Measurements from ENCODE around the gene UNC13D. TPM values are rescaled to one million over a fixed set of nuclear protein-coding genes. Genes with fewer than 3 reads are reported as not detected.
A peak's percentile ranks its signal among the peaks of the same experiment; 100 is the strongest.

The UNC13D gene
- total RNA-seq, 1 experiment from 2014 or later = 12.7 TPM

- ChIA-PET POLR2A (interaction anchor here (0.6 kb wide), 1 partner anchor 31 kb away, joined by 3 read pairs; no protein-coding TSS in a partner anchor), CTCF (no interaction called here)
- intact Hi-C loops (cut with micrococcal nuclease; ENCODE audit: unreplicated experiment) (no loop called here), in situ Hi-C loops (cut with HindIII; ENCODE audit: low pct_unique_long_range_greater_than_20kb, low sequenced_read_pairs) (no loop called here)
- Histone ChIP-seq H3K27ac (ENCODE audit: low read length) (no peak overlapping the region), H3K27me3 (ENCODE audit: control insufficient read depth, insufficient read depth, low read length) (no peaks in the 10 kb centered on the region), H3K4me1 (ENCODE audit: control insufficient read depth, insufficient read depth, low read length) (no peaks in the 10 kb centered on the region), H3K4me3 (ENCODE audit: low read depth in 2 of 2, low read length in 2 of 2) (no peak overlapping the region), H3K9me3 (ENCODE audit: control insufficient read depth, insufficient read depth, low read depth, low read length) (no peaks in the 10 kb centered on the region), H3K36me3 (ENCODE audit: control insufficient read depth, insufficient read depth, low read length) (no peaks in the 10 kb centered on the region)
- TF ChIP-seq TCF7L2 (IDR thresholded peaks at IDR 0.05; ENCODE audit: low read depth, low read length) = no peak
- BruUV-seq (replicated peaks) = no TSS peak
- no peak for DNase-seq (ENCODE audit: low read depth, low spot score)
- ATAC-seq = peak; percentile 27
Observed at GRCh38 chr17:75808905-75809621, 35.1 kb downstream of the UNC13D start.

DNA sequence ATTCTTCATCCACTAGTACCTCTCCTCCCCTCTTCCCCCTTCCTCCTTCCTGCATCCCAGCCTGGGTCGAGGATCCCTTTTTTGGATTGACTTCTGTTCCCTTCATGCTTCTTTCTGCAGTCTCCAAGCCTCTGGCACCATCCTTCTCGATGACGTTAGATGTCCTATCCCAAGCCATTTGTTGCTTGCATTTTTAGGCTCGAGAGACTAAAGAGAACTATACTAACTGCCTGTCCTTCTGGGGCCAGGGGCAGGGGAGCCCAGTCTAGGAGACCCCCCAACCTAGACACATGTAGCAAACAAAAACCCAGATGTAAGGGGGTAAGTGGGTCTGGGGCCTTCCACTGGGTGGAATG is 35.7 kb downstream of the UNC13D start:
- Histone ChIP-seq H3K9me3 (ENCODE audit: control insufficient read depth, insufficient read depth, low read depth, low read length) (no peaks in the 10 kb centered on the region), H3K4me3 (ENCODE audit: low read depth in 2 of 2, low read length in 2 of 2) (no peak overlapping the region), H3K36me3 (ENCODE audit: control insufficient read depth, insufficient read depth, low read length) (no peaks in the 10 kb centered on the region), H3K4me1 (ENCODE audit: control insufficient read depth, insufficient read depth, low read length) (no peaks in the 10 kb centered on the region), H3K27me3 (ENCODE audit: control insufficient read depth, insufficient read depth, low read length) (no peaks in the 10 kb centered on the region), H3K27ac (ENCODE audit: low read length) (no peak overlapping the region)
- no peak for ATAC-seq
- intact Hi-C loops (cut with micrococcal nuclease; ENCODE audit: unreplicated experiment) (no loop called here), in situ Hi-C loops (cut with HindIII; ENCODE audit: low pct_unique_long_range_greater_than_20kb, low sequenced_read_pairs) (no loop called here)
- ChIA-PET POLR2A (interaction anchor here (0.6 kb wide), 1 partner anchor 31 kb away, joined by 3 read pairs; no protein-coding TSS in a partner anchor), CTCF (no interaction called here)
- TF ChIP-seq TCF7L2 (IDR thresholded peaks at IDR 0.05; ENCODE audit: low read depth, low read length) (no peak), POLR2AphosphoS5 (IDR thresholded peaks at IDR 0.05; ENCODE audit: low read depth, low read length) (no peak), SIN3A (IDR thresholded peaks at IDR 0.05; ENCODE audit: borderline replicate concordance, insufficient read depth, low read depth, low read length) (no peak)
- TF ChIP-seq, protein P1, sequence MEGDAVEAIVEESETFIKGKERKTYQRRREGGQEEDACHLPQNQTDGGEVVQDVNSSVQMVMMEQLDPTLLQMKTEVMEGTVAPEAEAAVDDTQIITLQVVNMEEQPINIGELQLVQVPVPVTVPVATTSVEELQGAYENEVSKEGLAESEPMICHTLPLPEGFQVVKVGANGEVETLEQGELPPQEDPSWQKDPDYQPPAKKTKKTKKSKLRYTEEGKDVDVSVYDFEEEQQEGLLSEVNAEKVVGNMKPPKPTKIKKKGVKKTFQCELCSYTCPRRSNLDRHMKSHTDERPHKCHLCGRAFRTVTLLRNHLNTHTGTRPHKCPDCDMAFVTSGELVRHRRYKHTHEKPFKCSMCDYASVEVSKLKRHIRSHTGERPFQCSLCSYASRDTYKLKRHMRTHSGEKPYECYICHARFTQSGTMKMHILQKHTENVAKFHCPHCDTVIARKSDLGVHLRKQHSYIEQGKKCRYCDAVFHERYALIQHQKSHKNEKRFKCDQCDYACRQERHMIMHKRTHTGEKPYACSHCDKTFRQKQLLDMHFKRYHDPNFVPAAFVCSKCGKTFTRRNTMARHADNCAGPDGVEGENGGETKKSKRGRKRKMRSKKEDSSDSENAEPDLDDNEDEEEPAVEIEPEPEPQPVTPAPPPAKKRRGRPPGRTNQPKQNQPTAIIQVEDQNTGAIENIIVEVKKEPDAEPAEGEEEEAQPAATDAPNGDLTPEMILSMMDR (IDR thresholded peaks at IDR 0.05) = no peak
- TF ChIP-seq, protein P2, sequence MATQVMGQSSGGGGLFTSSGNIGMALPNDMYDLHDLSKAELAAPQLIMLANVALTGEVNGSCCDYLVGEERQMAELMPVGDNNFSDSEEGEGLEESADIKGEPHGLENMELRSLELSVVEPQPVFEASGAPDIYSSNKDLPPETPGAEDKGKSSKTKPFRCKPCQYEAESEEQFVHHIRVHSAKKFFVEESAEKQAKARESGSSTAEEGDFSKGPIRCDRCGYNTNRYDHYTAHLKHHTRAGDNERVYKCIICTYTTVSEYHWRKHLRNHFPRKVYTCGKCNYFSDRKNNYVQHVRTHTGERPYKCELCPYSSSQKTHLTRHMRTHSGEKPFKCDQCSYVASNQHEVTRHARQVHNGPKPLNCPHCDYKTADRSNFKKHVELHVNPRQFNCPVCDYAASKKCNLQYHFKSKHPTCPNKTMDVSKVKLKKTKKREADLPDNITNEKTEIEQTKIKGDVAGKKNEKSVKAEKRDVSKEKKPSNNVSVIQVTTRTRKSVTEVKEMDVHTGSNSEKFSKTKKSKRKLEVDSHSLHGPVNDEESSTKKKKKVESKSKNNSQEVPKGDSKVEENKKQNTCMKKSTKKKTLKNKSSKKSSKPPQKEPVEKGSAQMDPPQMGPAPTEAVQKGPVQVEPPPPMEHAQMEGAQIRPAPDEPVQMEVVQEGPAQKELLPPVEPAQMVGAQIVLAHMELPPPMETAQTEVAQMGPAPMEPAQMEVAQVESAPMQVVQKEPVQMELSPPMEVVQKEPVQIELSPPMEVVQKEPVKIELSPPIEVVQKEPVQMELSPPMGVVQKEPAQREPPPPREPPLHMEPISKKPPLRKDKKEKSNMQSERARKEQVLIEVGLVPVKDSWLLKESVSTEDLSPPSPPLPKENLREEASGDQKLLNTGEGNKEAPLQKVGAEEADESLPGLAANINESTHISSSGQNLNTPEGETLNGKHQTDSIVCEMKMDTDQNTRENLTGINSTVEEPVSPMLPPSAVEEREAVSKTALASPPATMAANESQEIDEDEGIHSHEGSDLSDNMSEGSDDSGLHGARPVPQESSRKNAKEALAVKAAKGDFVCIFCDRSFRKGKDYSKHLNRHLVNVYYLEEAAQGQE (IDR thresholded peaks at IDR 0.05; ENCODE audit: insufficient read depth in 1 of 2, low read depth in 2 of 2, low read length in 1 of 2) = no peak
- no peak for DNase-seq (ENCODE audit: low read depth, low spot score)
- no TSS peak for BruUV-seq (replicated peaks)

DNA sequence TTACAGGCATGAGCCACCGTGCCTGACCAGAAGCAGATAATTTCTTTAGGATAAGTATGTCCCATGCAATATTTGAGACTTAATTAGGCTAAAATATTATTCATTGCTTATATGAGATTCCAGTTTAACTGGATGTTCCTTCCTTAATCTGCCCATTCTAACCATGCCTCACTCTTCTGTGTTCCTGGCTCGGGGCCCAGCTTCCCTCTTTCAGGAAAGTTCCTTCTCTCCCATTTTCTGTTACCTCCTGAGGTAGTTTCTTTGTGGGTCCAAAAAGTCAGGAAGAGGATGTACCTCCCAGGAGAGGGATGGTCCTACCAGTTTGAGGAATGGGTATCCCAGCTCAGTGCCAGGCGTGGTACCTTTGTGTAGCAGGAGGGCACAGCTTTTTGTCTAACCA is 36.3 kb downstream of the UNC13D start:
- Histone ChIP-seq H3K9me3 (ENCODE audit: control insufficient read depth, insufficient read depth, low read depth, low read length) (no peaks in the 10 kb centered on the region), H3K27me3 (ENCODE audit: control insufficient read depth, insufficient read depth, low read length) (no peaks in the 10 kb centered on the region), H3K27ac (ENCODE audit: low read length) (no peak overlapping the region), H3K4me3 (ENCODE audit: low read depth in 2 of 2, low read length in 2 of 2) (no peak overlapping the region), H3K4me1 (ENCODE audit: control insufficient read depth, insufficient read depth, low read length) (no peaks in the 10 kb centered on the region), H3K36me3 (ENCODE audit: control insufficient read depth, insufficient read depth, low read length) (no peaks in the 10 kb centered on the region)
- BruUV-seq (replicated peaks) = no TSS peak
- ChIA-PET CTCF (interaction anchor here (0.6 kb wide), 1 partner anchor 215 kb away, joined by 5 read pairs; no protein-coding TSS in a partner anchor), POLR2A (no interaction called here)
- intact Hi-C loops (cut with micrococcal nuclease; ENCODE audit: unreplicated experiment) (no loop called here), in situ Hi-C loops (cut with HindIII; ENCODE audit: low pct_unique_long_range_greater_than_20kb, low sequenced_read_pairs) (no loop called here)
- no peak for DNase-seq (ENCODE audit: low read depth, low spot score)
- no peak for ATAC-seq
- TF ChIP-seq POLR2AphosphoS5 (IDR thresholded peaks at IDR 0.05; ENCODE audit: low read depth, low read length) = no peak
- TF ChIP-seq TCF7L2 (IDR thresholded peaks at IDR 0.05; ENCODE audit: low read depth, low read length) = no peak
- TF ChIP-seq, protein P1 (IDR thresholded peaks at IDR 0.05) = no peak
- TF ChIP-seq, protein P2 (IDR thresholded peaks at IDR 0.05; ENCODE audit: insufficient read depth in 1 of 2, low read depth in 2 of 2, low read length in 1 of 2) = no peak
- no peak for TF ChIP-seq SIN3A (IDR thresholded peaks at IDR 0.05; ENCODE audit: borderline replicate concordance, insufficient read depth, low read depth, low read length)
